Activated CD4-positive, alpha-beta T cell treated with anti-CD3 and anti-CD28 coated beads for 48 hours (primary cell): ENCODE results near the gene ARHGAP19.
"Not testable (repeated sequence)": the region's sequence is repeated elsewhere in the genome, so short reads cannot be mapped to it uniquely, and the experiment has no call there.

Experiments used
- DNase-seq: peaks from one replicate; pipeline ENCODE4 v3.0.0-alpha.2; 2020

ARHGAP19 gene

DNA sequence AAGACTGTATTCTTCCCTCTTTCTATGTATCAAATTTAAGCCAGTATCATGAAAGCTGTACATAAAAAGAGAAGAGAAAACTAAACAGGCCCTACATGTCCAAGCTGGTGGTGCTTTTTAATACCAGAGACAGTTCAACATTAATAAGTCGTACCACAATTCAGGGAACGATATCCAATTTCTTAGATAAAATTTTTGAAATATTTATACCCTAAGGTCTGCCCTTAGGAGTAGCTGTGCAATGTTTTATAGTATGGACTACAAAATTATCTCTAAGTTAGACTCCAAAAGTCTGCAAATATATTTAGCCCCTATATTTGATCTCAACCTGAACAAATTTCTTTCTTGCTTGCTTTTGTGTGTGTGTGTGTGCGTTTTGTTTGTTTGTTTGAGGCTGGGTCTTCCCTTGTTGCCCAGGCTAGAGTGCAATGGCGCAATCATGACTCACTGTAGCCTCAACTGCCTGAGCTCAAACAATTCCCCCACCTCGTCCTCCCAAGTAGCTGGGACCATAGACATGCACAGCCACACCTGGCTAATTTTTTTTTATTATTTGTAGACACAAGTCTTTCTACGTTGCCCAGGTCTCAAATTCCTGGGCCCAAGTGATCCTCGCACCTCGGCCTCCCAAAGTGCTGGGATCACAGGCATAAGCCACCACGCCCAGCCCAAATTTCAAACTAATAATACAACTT is 13.2 kb downstream of the ARHGAP19 start:
- no peak for DNase-seq

DNA sequence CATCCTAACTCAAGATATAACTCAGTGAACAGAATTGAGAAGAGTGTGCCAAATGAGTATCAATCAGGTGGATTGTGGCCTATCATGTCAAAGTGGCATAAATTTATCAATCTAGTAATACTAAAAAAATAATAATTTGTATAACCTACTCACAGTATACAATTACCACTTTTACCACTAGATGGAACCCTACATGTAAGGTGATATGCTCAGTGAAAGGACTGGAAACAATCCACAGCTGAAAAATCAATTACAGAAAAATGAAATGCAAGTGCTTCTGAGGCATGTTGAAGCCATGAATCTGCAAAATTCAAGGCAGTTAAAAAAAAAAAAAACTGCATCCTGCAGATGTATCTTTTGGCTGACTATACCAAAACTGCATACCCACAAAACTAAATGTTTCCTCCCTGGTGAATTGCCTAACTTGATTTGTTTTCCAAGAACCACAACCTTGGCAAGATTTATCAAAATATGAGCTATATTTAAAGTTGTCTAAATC is 13.9 kb downstream of the ARHGAP19 start:
- DNase-seq = no peak

DNA sequence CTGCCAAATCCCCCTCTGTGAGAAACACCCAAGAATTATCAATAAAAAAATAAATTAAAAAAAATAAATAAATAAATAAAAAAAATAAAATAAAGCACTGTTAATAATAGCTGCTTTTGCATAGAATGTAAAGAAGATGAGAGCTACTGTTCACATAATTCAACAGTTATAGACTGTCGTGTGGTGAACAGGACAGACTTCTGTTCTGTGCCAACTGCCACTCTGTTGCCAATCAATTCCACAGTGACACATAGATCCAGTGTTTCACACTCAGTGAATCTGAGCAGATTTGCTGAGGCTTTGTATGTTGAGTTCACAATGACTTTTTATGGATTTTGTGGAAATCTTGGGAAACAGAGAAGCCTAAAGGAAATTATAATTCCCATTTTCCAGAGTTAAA is 14.9 kb downstream of the ARHGAP19 start:
- no peak for DNase-seq

DNA sequence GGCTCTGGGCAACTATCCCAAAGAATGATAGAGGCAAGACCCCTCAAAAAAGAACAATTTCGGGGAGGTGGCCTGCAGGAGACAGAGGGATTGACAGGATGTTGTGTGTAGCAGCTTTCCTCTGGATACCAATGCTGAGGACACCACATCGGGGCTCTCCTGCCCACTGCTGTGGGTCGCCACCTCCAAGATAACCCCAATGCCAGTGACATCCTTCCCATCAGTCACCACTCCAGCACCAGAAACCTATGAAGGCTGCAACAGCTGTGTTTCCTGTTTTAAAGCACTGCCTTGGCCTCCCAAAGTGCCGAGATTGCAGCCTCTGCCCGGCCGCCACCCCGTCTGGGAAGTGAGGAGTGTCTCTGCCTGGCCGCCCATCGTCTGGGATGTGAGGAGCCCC is 17.6 kb downstream of the ARHGAP19 start:
- no peak for DNase-seq

DNA sequence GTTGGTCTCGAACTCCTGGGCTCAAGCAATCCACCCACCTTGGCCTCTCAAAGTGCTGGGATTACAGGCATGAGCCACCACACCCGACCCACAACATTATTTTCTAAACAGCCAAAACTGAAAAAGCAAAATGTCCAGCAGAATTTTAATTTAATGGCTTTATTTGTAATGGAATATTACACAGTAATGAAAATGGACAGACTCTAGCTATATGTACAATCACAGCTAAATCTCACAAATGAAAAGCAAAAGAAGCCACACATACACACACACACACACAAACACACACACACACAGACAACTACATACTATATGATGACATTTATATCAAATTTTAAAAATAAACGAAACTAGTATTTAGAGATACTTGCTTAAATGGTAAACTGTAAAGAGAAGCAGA is 18.7 kb downstream of the ARHGAP19 start:
- DNase-seq = no peak

DNA sequence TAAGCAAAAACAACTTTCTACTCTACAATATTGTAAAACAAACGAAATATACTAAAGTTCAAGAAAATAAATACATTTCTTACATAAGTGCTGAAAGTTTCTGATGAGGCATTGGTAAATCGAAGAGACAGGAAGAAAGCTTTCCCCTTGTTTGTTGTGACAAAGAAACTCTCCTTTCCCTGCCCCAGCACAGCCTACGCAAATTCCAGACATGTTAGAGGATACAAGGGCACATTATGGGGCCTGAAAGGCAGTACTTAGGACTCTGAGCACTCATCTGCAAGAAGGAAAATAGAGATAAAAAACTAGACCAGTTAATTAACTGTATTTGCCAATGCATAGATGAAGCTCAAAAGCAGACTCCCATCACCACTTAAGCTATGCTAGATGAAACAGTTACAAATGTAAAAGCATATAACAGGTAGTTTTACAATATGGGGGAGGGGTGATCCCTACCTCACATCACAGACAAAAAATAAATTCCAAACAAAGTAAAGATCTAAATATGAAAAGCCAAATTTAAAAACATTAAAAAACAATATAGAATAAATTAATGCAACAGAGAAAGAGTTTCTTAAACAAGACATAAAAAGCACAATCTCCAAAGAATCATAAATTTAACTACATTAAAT is 21.8 kb downstream of the ARHGAP19 start:
- DNase-seq = no peak

DNA sequence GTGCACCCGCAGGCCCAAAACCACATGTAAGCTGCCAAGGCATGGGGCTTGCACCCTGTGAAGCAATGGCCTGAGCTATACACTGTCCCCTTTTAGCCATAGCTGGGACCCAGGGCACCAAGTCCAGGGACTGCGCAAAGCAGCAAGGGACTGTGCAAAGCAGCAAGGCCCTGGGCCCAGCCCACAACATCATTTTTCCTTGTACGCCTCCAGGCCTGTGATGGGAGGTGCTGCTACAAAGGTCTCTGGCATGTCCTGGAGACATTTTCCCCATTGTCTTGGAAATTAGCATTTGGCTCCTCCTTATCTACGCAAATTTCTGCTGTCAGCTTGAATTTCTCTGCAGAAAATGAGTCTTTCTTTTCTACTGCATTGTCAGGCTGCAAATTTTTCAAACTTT is 24.8 kb downstream of the ARHGAP19 start:
- DNase-seq = no peak

DNA sequence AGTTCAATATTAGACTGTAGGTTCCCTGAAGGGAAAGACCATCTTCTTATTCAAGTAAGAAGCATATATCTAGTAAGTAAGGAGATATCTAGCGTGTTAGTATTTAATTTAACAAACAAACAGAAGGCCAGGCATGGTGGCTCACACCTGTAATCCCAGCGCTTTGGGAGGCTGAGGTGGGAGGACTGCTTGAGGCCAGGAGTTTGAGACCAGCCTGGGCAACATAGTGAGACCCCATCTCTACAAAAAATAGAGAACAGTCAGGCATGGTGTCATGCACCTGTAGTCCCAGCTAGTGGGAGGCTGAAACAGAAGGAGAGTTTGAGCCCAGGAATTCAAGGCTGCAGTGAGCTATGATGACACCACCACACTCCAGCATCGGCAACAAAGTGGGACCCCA is 27.3 kb downstream of the ARHGAP19 start:
- not testable (repeated sequence) for DNase-seq

DNA sequence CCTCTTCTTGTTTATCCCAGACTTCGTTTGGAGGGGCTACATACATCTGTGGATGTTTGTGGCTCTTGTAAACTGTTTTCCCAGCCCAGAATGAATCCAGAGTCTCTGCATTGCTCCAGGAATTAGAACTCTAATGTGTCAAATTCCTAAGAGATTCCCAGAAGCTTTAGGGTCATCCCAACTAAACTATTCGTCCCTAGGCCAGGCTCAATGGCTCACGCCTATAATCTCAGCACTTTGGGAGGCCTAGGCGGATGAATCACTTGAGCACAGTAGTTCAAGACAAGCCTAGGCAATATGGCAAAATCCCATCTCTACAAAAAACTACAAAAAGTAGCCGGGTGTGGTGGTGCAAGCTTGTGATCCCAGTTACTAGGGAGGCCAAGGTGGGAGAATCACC is 28.5 kb downstream of the ARHGAP19 start:
- no peak for DNase-seq

DNA sequence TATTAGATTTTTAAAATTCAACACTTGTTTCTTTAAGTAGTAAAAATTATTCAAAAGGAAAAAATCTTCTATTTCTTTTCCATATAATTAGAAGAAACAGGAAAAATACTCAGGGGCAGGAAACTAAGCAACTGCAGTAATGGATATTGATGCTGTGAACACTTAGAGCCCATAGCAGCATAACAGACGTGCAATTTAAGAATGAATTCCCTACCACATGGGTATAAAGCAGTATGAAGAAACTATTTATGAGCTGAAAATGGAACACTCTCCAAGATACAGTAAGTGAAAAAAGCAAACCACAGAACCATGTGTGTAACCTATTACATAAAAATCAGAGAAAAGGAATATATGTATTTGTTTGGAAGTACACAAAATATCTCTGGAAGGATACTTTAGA is 30.8 kb downstream of the ARHGAP19 start:
- no peak for DNase-seq

DNA sequence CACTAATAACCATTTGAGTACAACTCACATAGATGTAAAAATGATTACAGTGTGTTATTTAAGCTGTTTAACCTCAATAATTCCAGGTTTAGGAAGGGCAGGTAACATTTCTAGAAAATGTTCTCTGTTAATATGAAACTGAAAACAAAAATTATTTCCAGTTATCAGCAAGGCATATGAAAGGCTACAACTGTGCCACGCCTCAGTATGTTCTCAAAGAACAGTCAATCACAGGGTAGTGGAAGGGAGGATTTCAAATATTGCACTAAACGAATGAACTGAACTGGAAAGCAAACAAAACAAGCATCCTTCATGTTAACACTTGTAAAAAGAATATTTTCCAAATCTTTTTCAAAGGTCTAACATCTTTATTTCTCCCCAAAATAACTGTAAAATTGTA is 31.3 kb downstream of the ARHGAP19 start:
- no peak for DNase-seq

DNA sequence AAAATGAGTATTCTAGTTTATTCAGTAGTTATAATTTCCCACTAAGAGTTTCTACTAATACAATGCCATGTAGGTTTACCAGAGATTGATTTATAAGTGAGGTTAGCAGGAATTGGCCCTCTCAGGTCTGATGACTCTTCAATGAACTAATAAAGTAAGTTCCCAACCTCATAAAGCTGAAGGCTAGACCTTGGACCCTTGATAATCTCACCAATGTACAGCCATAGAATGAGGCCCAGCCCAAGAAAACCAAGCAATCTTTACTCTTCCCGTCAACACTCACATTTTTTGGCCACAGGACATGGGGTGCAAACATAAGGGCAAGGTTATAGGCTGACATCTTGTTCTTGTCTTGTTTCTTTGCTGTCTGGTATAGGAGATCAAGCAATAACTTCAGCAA is 33.3 kb downstream of the ARHGAP19 start:
- no peak for DNase-seq

DNA sequence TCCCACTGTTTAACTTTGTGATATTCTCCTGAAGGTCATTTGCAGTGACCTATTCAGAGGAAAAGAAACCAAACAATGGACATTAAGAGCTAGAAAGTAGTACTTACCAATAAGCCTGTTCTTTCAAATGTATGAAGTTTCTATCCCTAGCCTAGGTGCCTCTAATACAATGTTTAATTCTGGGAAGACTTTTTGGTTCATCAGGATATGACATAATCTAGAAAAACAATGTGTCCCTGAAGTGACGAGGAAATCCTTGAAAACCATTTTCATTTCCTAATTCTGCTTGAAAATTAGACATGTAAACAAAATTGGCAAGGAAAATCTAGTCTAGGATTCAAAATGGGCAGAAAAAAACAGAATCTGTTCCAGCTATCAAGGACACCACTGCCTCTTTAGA is 36.1 kb downstream of the ARHGAP19 start:
- DNase-seq = no peak

DNA sequence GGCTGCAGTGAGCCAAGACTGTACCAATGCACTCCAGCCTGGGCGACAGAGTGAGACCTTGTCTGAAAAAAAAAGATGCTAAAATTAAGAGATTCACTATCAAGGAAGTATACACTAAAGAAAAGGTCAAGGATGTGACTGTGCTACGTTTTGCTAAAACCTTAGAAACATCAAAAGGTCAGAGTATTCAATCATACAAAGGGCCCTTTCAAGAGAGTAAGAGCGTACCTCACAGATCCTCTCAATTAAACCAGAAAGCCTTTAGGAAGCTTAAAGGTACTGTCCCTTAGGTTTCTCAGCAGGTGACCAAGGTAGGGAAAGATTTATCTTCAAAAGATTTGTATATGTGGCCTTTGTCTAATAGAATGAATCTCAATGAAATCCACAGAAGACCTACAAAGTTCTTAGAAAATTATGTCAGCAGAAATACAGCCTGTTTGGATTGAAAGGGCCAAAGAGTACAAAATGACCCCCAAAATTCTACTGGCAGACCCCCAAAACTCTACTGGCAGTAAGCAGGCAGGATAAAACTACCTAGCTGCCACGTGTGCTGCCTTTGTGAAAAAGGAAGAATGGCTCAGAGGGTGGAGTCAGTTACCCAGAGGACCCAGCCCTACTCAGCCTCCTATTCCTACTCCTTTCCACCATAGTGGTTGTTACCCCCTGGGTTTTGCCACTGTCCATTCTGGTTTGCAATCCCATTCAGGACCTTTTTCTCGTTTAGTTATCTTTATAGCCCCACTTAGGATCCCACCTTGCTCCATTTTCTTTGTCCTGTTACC is 36.7 kb downstream of the ARHGAP19 start:
- DNase-seq = no peak

DNA sequence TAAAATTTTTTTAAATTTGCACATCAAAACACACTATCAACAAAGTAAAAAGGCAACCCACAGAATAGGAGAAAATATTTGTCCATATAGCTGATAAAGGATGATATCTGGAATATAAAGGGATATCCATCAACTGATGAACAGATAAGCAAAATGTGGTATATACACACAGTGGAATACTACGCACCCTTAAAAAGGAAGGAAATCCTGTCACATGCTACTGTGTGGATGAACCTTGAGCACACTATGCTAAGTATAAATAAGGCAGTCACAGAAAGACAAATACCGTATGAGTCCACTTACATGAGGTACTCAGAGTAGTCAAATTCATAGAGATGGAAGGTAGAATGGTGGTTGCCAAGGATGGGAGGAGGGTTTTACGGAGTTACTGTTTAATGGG is 37.7 kb downstream of the ARHGAP19 start:
- no peak for DNase-seq

DNA sequence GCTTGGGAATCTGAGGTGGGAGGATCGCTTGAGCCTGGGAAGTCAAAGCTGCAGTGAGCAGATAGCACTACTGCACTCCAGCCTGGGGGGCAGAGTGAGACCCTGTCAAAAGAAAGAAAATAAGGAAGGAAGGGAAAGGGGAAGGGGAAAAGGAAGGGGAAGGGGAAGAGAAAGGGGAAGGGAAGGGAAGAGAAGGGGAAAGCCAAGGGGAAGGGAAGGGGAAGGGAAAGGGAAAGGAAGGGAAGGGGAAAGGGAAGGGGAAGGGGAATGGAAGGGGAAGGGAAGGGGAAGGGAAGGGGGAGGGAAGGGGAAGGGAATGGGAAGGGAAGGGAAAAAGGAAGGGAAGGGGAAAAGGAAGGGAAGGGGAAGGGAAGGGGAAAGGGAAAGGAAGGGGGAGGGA is 41.5 kb downstream of the ARHGAP19 start:
- no peak for DNase-seq

DNA sequence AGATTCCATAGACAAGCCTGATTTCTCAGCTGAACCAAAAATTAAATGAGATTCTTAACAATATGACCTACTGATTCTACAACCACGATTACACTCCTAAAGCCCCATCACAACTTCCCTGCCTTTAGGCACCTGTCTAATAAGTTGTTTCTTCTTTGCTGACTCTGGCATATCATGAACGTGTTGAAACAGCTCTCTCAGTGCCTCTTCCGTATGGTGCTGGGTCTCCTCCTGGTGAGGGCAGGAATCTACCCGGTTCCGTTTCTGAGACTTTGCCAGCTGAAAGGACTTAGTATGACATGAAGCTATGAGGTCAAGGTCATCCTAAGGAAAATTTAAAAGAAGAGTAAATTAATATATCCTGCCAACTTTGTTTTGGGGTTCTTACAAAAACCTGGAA is 48.6 kb downstream of the ARHGAP19 start:
- no peak for DNase-seq

DNA sequence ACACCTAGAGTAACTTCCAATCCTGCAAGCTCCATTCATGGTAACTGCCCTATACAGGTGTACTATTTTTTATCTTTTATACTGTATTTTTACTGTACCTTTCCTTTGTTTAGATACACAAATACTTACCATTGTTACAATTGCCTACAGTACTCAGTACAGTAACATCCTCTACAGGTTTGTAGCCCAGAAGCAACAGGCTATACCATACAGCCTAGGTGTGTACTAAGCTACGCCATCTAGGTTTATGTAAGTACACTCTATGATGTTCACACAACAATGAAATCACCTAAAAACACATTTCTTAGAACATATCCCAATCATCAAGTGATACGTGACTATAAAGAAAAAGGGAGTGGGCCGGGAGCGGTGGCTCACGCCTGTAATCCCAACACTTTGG is 53.6 kb downstream of the ARHGAP19 start:
- no peak for DNase-seq

DNA sequence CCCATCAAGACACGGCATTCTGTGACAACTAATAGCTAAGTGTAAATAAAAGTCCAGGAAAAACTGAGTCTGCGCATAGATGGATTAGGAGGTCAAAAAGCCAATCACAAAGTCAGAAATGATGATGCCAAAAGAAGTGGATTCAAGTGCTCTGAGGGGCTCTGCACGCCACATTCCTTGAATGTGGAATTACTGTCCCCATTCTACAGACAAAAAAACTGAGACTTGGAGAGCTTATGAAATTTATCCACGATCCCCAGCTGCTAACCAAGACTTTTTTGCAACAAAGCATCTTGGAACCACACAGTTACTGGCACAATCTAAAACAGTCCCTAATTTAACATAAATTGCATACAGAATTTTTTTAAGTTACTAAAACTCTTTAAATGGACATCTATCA is 57.1 kb downstream of the ARHGAP19 start:
- DNase-seq = no peak

DNA sequence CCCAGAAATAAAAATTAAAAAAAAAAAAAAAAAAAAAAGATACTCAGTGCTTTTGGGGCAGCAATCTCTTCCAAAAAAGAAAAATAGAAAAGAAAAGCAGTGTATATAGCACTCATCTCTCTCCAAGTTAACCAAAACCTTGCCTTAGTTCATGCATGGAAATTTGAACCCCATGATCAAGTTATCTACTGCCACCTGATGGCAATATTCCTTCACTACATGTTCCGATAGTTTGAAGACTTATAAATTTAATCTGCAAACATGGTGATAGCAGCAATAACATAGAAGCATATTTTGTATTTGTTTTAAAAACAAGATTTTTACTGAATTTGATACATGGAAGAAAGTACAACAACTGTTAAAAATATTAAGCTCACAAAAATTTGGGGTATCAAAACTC is 58.0 kb downstream of the ARHGAP19 start:
- no peak for DNase-seq

DNA sequence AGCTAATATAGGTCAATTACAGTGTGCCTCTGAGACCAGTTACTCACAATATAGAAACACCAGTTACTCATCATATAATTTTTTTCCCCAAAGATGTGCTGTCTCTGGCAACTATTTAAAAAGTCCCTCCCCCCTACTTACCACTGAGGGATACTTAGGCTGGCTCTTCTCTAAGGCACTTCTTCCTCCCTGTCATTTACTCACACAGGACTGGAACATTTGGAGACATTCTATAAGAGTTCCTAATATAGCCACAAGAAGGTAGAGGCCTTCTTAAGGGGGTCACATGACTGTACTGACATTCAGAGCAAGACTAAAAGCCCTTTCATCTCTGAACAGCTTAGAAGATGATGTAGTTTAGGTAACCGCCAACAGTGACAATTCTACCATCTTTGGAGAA is 62.3 kb downstream of the ARHGAP19 start:
- no peak for DNase-seq

DNA sequence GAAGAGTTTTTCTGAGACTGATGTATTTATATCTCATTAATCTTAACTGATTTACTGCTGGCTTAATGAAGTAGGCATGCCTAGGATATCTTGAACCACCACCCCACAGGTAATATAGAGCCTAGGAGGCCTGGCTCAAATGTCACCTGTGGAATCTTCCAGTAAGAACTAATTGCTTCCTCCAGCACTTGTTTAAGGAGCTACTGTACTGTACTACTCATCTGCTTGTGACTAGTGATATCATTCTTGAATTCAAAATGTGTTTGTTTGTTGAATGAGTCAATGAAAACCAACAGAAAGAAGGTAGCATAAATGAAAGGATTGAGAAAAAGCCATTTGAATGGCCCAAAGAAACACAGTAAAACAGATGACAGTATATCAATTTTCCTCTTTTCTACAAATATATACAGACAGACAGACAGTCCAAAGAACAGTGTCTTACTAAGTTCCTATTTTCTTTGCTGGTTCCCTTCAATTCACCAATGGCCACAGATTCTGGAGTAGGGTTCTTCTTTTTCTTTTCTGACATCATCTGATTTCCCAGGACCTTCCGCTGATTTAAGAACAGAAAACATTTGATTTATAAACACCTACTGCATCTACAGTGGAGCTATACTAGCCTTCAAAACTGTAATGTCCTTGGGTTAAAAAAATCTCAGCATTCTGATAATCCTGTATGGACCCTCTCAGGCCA is 63.0 kb downstream of the ARHGAP19 start:
- DNase-seq = no peak

DNA sequence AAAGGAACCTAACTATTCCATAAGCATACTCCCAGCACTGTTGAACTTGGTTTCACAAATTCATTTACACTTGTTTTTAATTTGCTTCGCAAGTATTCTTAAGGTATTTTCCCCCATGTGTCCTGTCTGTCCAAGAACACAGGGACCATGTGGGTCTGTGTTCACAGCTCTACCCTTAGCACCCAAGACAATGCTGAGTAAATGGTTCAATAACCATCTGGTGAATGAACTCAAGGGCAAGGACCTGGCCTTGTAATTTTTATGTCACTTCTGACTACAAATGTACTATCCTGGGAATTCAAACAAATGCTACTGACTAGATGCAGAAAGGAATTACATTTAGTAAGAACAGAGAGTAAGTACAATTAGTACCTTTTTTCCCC is 63.7 kb downstream of the ARHGAP19 start:
- no peak for DNase-seq
